H1 (cell line): ENCODE results near the gene SPARC. TPM values are rescaled to one million over a fixed set of nuclear protein-coding genes. Genes with fewer than 3 reads are reported as not detected.

Source experiments
- GTF2F1 ChIP-seq: IDR thresholded peaks from 2 replicates; pipeline ENCODE4 v1.6.1; 2012; ENCODE audit warnings: low read depth, low read length, improper control_type of control experiment, borderline replicate concordance
- POLR2A ChIP-seq, 2 experiments: IDR thresholded peaks; 1 replicate in 1 of 2; 2 replicates in 1 of 2; pipeline ENCODE4 v1.6.1; 2011; ENCODE audit warnings: low read depth in 2 of 2, low read length in 2 of 2, mild to moderate bottlenecking in 2 of 2; ENCODE audit errors: control extremely low read depth in 1 of 2
- POU5F1 ChIP-seq: IDR thresholded peaks from 2 replicates; pipeline ENCODE4 v1.6.1; 2011; ENCODE audit warnings: low read depth, mild to moderate bottlenecking, low read length, moderate library complexity
- TAF1 ChIP-seq: IDR thresholded peaks from 2 replicates; pipeline ENCODE4 v1.6.1; 2011; ENCODE audit warnings: mild to moderate bottlenecking, low read depth, low read length
- TEAD4 ChIP-seq: IDR thresholded peaks from 2 replicates; pipeline ENCODE4 v1.6.1; 2012; ENCODE audit warnings: low read depth, low read length, inconsistent platforms, mixed read lengths
- ZNF274 ChIP-seq: IDR thresholded peaks from 2 replicates; pipeline ENCODE4 v1.7.0; 2012; ENCODE audit warnings: low read length, borderline replicate concordance; ENCODE audit errors: extremely low read depth
- polyA plus RNA-seq, 7 experiments: library from polyadenylated mRNA; depleted of rRNA in 3 of 7; stranded (reverse) in 5 of 7; unstranded in 2 of 7; fragments of >200 nt in 5 of 7; fragments of 200-250 nt in 2 of 7; gene quantifications; 1 replicate in 5 of 7; 2 replicates in 1 of 7; 4 replicates in 1 of 7; pipeline versions ENCODE4 v1.2.1 to v1.2.3, GENCODE V29; 2011 to 2013; ENCODE audit warnings: missing spikeins in 2 of 7, mixed read lengths in 2 of 7
- total RNA-seq: library from RNA; stranded (reverse); fragmentation: NEBNext Ultra II Directional; extraction: Animal tissue kit (Norgen Biotek cat#: 25700); gene quantifications from 2 replicates; pipeline ENCODE4 v1.2.1, GENCODE V29; 2021
- TF ChIP-seq, protein P1 (sequence below), 3 experiments: IDR thresholded peaks; 1 replicate in 2 of 3; 2 replicates in 1 of 3; pipeline versions ENCODE4 v1.5.1 to v1.6.1; 2011; ENCODE audit warnings: low read length in 3 of 3, mild to moderate bottlenecking in 3 of 3, inconsistent platforms in 2 of 3, low read depth in 1 of 3, moderate library complexity in 1 of 3; ENCODE audit not compliant: insufficient read depth in 1 of 3; ENCODE audit errors: control extremely low read depth in 1 of 3

Gene SPARC
- total and polyA plus RNA-seq, 2 of the 8 experiments (the other 6 are each of a cell fraction or from before 2014, with no cell fraction given), result 375 to 438 TPM

DNA sequence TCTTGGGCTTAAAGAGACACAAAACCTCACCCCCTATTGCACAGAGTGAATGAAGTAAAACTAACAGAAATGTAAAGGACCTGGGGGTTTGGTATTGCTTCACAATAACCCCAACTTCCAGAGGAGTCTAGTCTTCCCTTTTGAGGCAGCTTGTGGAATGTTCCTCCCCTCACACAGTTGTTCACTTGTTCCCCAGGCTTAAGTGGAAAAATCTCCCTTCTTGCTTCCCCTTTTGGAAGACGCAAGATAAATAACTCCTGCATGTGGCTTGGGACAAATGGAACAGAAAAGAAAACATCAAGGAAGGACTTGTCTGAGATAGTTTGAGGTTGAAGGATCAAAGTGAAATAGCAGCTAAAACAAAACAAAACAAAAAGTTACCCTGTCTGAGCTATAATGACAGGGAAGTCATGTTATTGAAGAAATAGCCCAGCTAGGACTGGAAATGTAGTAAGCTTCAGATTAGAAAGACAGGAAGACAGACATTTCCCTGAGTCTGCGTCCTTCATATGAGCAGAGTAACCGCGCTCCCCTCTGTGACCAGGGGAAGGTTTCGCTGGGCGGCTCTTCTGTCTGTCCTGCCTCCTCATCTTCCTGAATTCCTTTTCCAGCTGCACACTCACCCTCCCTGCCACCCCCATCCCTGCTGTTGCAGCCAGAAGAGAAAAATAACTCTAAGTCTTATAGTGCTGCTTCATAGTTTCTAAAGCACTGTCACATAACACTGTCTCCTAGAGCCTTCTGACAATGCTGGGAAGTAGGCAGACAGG is 8.8 kb downstream of the SPARC start (continued):
- TF ChIP-seq, protein P1, sequence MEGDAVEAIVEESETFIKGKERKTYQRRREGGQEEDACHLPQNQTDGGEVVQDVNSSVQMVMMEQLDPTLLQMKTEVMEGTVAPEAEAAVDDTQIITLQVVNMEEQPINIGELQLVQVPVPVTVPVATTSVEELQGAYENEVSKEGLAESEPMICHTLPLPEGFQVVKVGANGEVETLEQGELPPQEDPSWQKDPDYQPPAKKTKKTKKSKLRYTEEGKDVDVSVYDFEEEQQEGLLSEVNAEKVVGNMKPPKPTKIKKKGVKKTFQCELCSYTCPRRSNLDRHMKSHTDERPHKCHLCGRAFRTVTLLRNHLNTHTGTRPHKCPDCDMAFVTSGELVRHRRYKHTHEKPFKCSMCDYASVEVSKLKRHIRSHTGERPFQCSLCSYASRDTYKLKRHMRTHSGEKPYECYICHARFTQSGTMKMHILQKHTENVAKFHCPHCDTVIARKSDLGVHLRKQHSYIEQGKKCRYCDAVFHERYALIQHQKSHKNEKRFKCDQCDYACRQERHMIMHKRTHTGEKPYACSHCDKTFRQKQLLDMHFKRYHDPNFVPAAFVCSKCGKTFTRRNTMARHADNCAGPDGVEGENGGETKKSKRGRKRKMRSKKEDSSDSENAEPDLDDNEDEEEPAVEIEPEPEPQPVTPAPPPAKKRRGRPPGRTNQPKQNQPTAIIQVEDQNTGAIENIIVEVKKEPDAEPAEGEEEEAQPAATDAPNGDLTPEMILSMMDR (IDR thresholded peaks at IDR 0.05; ENCODE audit: control extremely low read depth in 1 of 3, insufficient read depth in 1 of 3, low read depth in 1 of 3, low read length in 3 of 3), result no peak
- no peak for TF ChIP-seq GTF2F1
- no peak for TF ChIP-seq POU5F1
- TF ChIP-seq POLR2A (IDR thresholded peaks at IDR 0.05; ENCODE audit: control extremely low read depth in 1 of 2, low read depth in 2 of 2, low read length in 2 of 2), result no peak
- TF ChIP-seq TAF1, result no peak
- no peak for TF ChIP-seq TEAD4
- TF ChIP-seq ZNF274, result no peak
